Measurements from ENCODE around the gene PRXL2B. TPM values are rescaled to one million over a fixed set of nuclear protein-coding genes. Genes with fewer than 3 reads are reported as not detected.

PRXL2B gene
- total RNA-seq, 2 experiments from 2014 or later = 17.0 to 22.2 TPM

DNA sequence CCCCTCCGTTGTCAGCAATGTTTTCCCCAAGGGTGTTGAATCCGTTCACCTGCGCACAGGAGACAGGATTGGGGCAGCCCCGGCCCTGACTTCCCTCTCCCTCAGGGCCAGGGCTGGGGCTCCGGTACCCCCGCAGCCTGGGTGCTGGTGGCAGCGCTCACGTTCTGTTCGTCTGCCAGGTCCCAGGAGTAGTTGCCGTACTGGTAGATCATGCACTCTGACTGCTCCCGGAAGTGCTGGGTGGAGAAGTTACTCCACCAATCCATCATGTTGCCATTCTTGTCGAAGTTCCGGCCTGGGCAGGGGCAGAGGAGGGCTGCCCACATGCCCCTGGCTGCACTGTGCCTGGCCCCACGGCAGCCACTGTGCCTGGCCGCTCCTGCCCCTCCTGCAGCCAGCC is 6.1 kb downstream of the PRXL2B start:
- H3K27me3 Mint-ChIP-seq = no peaks in the 10 kb centered on the region
- H3K36me3 Mint-ChIP-seq (ENCODE audit: low read depth) = peaks cover 3% of the 10 kb centered on the region
- peaks cover 5% of the 10 kb centered on the region for H3K4me1 Mint-ChIP-seq
- no peak for DNase-seq
- CTCF ChIA-PET = no interaction called here
- H3K4me3 Mint-ChIP-seq = peak overlapping the region; percentile 17
- POLR2A ChIA-PET = no interaction called here
- no peaks in the 10 kb centered on the region for H3K9me3 Mint-ChIP-seq
- H3K27ac Mint-ChIP-seq = no peak overlapping the region

DNA sequence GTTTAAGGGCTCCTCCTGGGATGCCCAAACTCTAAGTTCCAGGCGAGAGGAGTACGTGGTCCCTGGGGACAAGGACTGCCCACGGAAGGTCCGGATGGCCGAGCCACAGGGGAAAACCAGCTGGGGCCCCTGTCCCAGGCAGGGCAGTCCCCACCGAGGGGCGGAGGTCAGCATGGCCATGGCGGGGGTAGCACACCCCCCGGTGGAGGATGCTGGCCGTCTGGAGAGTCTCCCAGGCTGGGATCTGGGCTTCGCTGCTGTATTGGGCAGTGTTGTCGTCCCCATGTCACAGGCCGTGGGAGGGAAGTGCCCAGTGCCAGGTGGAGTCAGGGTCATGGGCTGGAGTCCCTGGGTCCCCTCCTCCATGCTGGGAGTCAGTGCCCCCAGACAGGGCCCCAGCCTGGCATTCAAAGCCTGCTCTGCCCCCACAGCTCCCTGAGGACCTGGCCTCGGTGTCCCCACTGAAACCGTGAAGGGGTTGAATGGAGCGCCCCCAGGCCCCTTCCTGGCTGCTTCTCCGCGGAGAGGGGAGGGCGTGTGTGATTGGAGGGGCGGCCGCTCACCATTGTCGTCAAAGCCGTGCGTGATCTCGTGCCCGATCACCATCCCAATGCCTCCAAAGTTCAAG is 6.8 kb downstream of the PRXL2B start:
- Mint-ChIP-seq H3K27ac (no peak overlapping the region), H3K36me3 (ENCODE audit: low read depth) (peaks cover 3% of the 10 kb centered on the region), H3K9me3 (no peaks in the 10 kb centered on the region), H3K4me1 (peaks cover 5% of the 10 kb centered on the region), H3K4me3 (no peak overlapping the region), H3K27me3 (peaks cover 2% of the 10 kb centered on the region)
- DNase-seq = no peak
- CTCF ChIA-PET = no interaction called here
- POLR2A ChIA-PET = interaction anchor here (0.6 kb wide), 1 partner anchor 16 kb away, joined by 3 read pairs; no protein-coding TSS in a partner anchor

DNA sequence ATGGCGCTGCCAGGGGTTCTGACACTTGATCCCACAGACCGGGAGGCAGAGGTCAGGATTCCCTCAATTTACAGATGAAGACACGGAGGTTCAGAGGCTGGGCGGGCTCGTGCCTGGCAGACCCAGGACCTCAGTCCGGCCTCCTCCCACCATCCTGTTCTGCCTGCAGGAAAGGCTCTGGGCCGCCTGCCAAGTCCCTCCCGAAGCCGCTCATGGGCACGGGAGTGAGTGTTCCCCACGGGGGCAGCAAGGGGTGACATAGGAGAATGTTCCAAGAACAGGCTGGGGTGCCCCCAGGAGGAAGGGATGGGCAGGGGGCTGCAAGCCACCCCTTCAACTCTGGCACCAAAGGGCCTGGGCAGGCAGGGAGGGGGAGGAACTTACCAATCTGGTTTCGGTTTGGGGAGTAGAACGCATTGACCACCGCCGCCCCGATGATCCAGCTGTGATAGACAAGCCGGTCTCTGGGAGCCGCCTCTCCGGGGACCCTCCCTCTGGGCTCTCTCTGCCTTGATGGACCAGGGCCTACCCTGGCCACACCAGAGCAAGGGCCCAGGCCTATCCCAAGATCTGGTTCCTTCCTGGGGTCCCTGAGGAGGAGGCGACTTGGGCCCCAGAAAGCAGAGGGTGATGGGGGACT is 7.5 kb downstream of the PRXL2B start:
- CTCF ChIA-PET = no interaction called here
- no peak for DNase-seq
- no peaks in the 10 kb centered on the region for H3K9me3 Mint-ChIP-seq

DNA sequence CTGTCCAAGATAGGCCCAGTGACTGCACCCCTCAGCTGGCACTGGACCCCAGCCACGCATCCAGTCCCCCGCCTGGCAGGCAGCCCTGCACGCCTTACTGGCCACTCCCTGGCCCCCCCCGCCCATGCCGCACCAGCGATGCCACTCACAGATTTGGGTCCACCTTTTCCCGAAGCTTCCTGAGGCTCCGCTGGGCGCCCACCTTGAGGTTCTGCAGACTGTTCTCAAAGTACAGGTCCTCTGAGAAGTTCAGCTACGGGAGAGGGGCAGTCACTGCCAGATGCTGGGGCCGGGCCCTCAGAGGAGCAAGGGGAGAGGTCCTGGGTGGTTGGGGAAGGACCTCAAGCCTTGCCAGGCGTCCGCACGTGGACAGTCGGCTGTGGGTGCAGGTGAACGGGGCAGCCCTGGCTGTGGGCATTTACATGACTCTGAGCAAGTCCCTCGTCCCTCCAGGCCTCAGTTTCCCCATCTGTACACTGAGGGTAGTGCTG is 8.1 kb downstream of the PRXL2B start:
- Mint-ChIP-seq H3K9me3 (no peaks in the 10 kb centered on the region), H3K4me3 (no peak overlapping the region), H3K4me1 (peaks cover 3% of the 10 kb centered on the region), H3K27ac (no peak overlapping the region), H3K27me3 (peaks cover 6% of the 10 kb centered on the region), H3K36me3 (ENCODE audit: low read depth) (no peaks in the 10 kb centered on the region)
- no peak for DNase-seq
- ChIA-PET CTCF (no interaction called here), POLR2A (no interaction called here)

More for the DNA sequence above, 7.5 kb downstream of the PRXL2B start:
- POLR2A ChIA-PET = no interaction called here
- Mint-ChIP-seq H3K27ac (no peak overlapping the region), H3K4me1 (peaks cover 3% of the 10 kb centered on the region), H3K27me3 (peaks cover 6% of the 10 kb centered on the region), H3K36me3 (ENCODE audit: low read depth) (peaks cover 3% of the 10 kb centered on the region), H3K4me3 (no peak overlapping the region)

DNA sequence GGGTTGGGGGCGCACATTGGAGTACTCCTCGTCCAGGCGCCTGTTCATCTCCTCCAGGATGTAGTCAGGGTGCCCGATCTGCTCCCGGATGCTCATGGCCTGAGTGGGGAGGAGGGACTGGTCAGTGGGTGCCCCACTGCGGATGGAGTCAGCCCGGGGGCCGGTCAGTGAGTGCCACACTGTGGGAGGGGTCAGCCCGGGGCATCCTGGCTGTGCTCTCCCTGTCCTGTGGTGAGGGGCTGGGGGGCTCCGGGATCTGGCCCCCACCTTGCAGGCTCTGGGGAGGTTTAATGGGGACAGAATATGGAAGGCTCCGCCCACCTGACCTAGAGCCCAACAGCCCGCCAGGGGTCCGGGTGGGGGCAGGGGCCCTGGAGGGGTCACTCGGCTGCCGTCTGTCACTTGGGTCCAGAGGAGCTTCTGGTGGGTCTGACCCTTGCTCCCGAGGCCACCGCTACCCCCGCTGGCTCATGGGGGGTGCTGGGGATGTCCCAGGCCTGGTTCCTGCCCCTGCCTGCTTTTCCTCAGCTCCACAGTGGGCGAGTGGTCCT is 8.8 kb downstream of the PRXL2B start:
- no peak overlapping the region for H3K27ac Mint-ChIP-seq
- POLR2A ChIA-PET = no interaction called here
- DNase-seq = no peak
- H3K36me3 Mint-ChIP-seq (ENCODE audit: low read depth) = no peaks in the 10 kb centered on the region
- H3K27me3 Mint-ChIP-seq = peaks cover 6% of the 10 kb centered on the region
- CTCF ChIA-PET = no interaction called here
- no peak overlapping the region for H3K4me3 Mint-ChIP-seq
- no peaks in the 10 kb centered on the region for H3K9me3 Mint-ChIP-seq
- peaks cover 3% of the 10 kb centered on the region for H3K4me1 Mint-ChIP-seq

DNA sequence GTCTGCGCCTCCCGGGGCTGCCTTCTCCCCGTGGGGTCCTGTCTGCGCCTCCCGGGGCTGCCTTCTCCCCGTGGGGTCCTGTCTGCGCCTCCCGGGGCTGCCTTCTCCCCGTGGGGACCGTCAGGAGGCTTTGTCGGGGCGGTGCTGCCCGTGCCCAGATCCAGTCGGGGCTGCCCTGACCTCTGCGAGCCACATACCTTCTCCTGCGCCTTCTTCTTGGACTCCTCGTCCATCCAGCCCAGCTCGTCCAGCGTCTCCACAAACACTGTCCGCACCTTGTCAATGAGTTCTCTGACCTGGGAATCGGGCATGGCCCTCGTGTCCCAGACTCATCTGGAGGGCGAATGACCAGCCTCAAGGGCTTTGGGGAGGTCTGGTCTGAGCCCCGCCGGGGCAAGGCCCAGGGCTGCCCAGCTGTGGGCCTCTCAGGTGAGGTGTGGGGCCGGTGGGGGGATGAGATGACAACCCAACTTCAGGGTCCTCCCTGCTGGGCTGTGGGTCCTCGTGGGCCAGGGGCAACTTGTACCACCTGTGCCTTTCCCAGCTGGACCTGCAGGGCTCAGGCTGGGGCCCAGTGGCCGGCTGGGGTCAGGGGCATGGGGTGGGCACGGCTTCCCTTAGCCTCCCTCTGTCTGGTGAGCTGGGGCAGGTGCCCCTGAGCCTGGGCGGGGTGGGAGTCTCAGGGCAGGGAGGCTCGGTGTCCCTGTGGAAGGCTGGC is 9.4 kb downstream of the PRXL2B start:
- H3K27ac Mint-ChIP-seq = no peak overlapping the region
- peaks cover 3% of the 10 kb centered on the region for H3K4me1 Mint-ChIP-seq
- ChIA-PET POLR2A (interaction anchor here (2.4 kb wide), 1 partner anchor 10 kb away, joined by 9 read pairs; the partner anchor contains the start of gene PRXL2B), CTCF (no interaction called here)
- peaks cover 6% of the 10 kb centered on the region for H3K27me3 Mint-ChIP-seq
- no peak overlapping the region for H3K4me3 Mint-ChIP-seq
- H3K36me3 Mint-ChIP-seq (ENCODE audit: low read depth) = no peaks in the 10 kb centered on the region
- DNase-seq = no peak
- H3K9me3 Mint-ChIP-seq = no peaks in the 10 kb centered on the region

DNA sequence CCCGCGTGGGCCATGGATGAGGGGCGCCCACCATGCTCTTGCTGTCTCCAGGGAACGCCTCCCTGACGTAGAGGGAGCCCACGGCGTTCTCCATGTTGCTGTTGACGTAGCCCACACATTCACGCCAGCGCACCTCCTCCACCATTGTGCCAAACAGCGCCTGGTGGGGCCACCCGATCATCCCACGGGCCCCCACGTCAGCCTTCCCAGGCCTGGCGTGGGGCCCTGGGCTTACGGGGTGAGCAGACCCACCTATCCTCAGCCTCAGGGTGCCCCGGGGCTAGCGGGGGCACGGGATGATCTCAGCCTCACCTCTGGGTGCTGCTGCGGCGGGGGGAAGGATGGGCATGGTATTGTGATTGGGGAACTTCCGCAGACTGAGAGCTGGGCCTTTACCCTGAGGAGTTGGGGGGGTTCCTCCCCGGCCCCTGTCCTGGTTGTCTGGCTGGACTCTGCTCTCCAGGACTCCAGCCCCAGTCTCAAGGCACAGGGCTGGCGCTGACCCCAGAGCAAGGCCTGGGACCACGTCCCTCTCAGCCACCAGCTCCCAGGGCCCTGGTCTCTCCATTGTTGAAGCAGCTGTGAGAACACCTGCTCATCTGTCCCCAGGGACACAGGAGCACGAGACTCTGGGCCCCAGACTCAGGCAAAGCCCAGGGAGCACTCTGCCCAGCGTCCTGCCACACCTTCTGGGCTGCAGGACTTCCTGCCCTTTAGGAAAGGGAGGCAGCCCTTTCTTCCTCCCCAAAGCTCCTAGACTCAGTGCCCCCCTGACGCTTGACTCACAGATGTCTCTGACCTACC is 10.2 kb downstream of the PRXL2B start:
- H3K27me3 Mint-ChIP-seq = peaks cover 6% of the 10 kb centered on the region
- H3K36me3 Mint-ChIP-seq (ENCODE audit: low read depth) = no peaks in the 10 kb centered on the region
- H3K9me3 Mint-ChIP-seq = no peaks in the 10 kb centered on the region
- peaks cover 3% of the 10 kb centered on the region for H3K4me1 Mint-ChIP-seq
- no peak for DNase-seq
- ChIA-PET CTCF (interaction anchor here (0.6 kb wide), 1 partner anchor 48 kb away, joined by 5 read pairs; no protein-coding TSS in a partner anchor), POLR2A (interaction anchor here (2.4 kb wide), 1 partner anchor 11 kb away, joined by 9 read pairs; the partner anchor contains the start of gene PRXL2B)
- no peak overlapping the region for H3K27ac Mint-ChIP-seq
- H3K4me3 Mint-ChIP-seq = no peak overlapping the region

DNA sequence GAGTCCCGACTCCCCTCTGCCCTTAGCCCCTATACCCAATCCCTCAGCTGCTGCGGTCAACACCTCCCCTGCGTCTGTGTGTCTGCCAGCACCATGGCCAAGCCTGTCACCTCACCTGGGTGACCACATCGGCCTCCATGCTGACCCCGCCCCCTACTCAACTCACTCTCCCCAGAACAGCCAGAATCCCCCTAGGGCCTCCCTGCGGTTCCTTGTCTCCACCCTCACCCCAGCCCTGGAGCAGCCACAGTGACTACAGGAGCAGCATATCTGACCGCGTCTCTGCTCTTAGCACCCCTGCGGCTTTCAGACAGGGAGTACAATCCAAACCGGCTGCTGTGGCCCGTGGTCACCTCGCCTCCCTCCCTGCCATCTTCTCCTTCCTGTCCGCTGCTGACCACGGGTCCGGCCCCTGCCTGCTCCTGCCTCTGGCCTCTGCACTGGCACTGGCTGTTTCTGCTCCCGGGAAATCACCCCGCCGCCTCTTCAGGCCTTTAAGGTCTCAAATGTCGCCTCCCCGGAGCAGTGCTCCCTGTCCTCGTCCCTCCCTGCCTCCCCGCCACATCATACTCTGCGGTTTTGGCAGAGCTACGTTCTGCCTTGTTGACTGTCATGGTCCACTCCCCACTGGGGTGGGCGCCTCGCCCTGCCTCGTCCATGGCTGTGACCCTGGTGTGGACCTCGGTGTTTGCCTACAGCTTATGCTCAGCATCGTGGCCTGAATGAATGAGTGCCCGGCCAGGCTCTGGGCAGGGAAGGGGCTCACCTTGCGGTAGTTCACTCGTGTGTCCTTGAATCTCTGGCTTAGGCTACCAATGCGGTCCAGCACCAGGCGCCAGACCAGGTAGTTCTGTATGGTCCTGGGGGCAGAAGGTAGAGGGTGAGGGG is 11.1 kb downstream of the PRXL2B start:
- Mint-ChIP-seq H3K4me3 (no peak overlapping the region), H3K27ac (no peak overlapping the region), H3K4me1 (peaks cover 2% of the 10 kb centered on the region), H3K27me3 (peaks cover 6% of the 10 kb centered on the region), H3K36me3 (ENCODE audit: low read depth) (no peaks in the 10 kb centered on the region), H3K9me3 (no peaks in the 10 kb centered on the region)
- no peak for DNase-seq
- ChIA-PET CTCF (interaction anchor here (0.6 kb wide), 1 partner anchor 47 kb away, joined by 5 read pairs; no protein-coding TSS in a partner anchor), POLR2A (interaction anchor here (2.4 kb wide), 1 partner anchor 12 kb away, joined by 9 read pairs; the partner anchor contains the start of gene PRXL2B)

DNA sequence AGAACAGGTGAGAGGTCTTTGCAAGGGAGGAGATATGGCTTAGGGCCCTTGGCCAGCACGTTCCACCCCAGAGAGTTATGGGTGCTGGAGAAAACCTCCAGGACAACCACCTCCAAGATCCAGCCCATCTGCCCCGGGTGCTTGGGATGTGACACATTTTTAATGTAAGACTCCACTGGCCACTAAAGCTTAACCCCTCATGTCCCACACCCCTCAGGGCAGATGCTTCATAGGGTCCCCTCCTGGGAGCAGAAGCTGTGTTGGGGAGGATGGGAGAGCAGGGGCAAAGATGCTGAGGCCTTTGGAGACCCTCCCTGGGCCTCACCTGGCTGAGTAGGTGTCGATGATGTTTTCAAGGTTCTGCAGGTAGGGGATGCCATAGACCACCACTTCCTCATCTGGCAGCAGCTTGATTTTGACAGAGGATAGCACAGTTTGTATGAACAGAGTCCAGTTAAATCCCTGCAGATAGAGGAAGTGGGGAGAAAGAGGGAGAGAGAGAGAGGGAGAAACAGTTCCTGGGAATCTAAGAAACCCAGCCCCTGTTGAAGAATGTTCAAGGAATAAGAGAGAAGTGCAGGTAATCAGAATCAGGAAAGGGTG is 11.9 kb downstream of the PRXL2B start:
- CTCF ChIA-PET = no interaction called here
- no peaks in the 10 kb centered on the region for H3K36me3 Mint-ChIP-seq (ENCODE audit: low read depth)
- POLR2A ChIA-PET = interaction anchor here (2.4 kb wide), 1 partner anchor 13 kb away, joined by 9 read pairs; the partner anchor contains the start of gene PRXL2B
- no peak for DNase-seq
- H3K9me3 Mint-ChIP-seq = no peaks in the 10 kb centered on the region
- H3K4me3 Mint-ChIP-seq = no peak overlapping the region
- no peaks in the 10 kb centered on the region for H3K4me1 Mint-ChIP-seq
- H3K27ac Mint-ChIP-seq = no peak overlapping the region
- H3K27me3 Mint-ChIP-seq = peaks cover 6% of the 10 kb centered on the region

DNA sequence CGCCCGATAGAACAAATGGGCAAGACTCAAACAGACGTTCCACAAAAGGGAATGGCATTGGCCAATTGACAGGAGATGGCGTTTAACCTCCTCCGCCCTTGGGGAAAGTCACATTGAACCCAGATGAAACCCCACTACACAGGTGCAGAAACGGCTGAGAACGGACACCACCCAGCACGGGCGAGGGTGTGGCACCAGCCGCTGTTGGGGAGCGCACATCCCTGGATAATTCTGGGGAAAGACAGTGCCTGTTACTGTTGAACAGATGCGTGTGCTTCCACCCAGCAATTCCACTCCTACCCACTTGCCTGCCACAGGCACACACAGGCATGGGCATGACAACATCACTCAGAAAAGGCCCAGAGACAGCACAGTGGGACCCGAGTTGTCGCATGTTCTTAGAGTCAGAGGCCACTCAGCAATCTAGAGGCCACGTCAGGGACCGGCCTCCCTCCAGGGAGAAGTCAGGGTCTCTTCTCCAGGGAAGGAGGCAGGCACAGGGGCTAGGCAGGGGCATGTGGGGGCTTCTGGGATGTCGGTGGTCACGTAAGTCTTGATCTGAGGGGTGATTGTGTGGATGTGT is 15.2 kb downstream of the PRXL2B start:
- Mint-ChIP-seq H3K4me3 (no peak overlapping the region), H3K4me1 (no peaks in the 10 kb centered on the region), H3K9me3 (no peaks in the 10 kb centered on the region), H3K36me3 (ENCODE audit: low read depth) (no peaks in the 10 kb centered on the region), H3K27me3 (peaks cover 6% of the 10 kb centered on the region), H3K27ac (no peak overlapping the region)
- CTCF ChIA-PET = no interaction called here
- peak; percentile 15 for DNase-seq
- POLR2A ChIA-PET = no interaction called here

DNA sequence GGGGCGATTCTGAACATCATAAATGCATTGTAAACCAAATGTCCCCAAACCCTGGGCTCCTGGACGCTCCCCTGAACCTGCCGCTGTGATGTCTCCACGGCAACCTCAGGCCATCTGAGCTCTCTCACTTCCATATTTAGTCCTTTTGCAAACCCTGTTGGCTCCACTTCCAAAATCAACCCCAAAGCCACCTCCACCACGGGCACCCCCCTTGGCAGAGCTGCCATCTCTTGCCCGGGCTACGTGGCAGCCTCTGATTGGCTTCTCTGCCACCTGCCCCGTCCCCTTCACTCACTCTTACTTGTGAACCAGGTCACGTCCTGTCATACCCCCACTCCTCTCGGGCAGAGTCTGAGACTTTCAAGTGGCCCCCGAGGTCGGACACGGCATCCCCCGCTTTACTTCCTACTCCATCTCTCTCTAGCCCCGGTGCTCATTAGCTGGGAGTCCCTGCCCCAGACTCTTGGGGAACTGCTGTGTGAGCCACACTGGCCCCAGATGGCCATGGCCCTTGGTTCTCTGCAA is 15.8 kb downstream of the PRXL2B start:
- Mint-ChIP-seq H3K27me3 (peaks cover 6% of the 10 kb centered on the region), H3K9me3 (no peaks in the 10 kb centered on the region), H3K36me3 (ENCODE audit: low read depth) (no peaks in the 10 kb centered on the region), H3K4me3 (no peak overlapping the region), H3K4me1 (no peaks in the 10 kb centered on the region), H3K27ac (no peak overlapping the region)
- ChIA-PET CTCF (no interaction called here), POLR2A (no interaction called here)
- DNase-seq = no peak
